Measurements from ENCODE around the gene ATP6V1B1. TPM values are rescaled to one million over a fixed set of nuclear protein-coding genes. Genes with fewer than 3 reads are reported as not detected.

Gene ATP6V1B1
- total RNA-seq, 1 donor from 2014 or later, result not detected

Other genes starting within 250 kb of the ATP6V1B1 start
- 1.8 TPM for gene ADD2, start 167.7 kb upstream of the ATP6V1B1 start, total RNA-seq
- gene FIGLA, start 145.3 kb upstream of the ATP6V1B1 start, total RNA-seq, result not detected
- gene CLEC4F, start 115.3 kb upstream of the ATP6V1B1 start, total RNA-seq, result 0.25 TPM
- gene CD207, start 100.1 kb upstream of the ATP6V1B1 start, total RNA-seq, result not detected
- not detected for gene VAX2, start 35.3 kb upstream of the ATP6V1B1 start, total RNA-seq
- 0.92 TPM for gene ANKRD53, start 42.7 kb downstream of the ATP6V1B1 start, total RNA-seq
- gene TEX261, start 59.0 kb downstream of the ATP6V1B1 start, total RNA-seq, result 50.4 TPM
- 47.8 TPM for gene NAGK, start 132.7 kb downstream of the ATP6V1B1 start, total RNA-seq
- gene MCEE, start 194.3 kb downstream of the ATP6V1B1 start, total RNA-seq, result 41.6 TPM
- gene MPHOSPH10, start 194.7 kb downstream of the ATP6V1B1 start, total RNA-seq, result 18.2 TPM

All from left ventricle myocardium superior (tissue), 1 donor.